HepG2 (cell line): ENCODE measurements around the gene INHBE.

Experiments used
- HMG20B ChIP-seq: conservative IDR thresholded peaks from 2 replicates; pipeline ENCODE4 v1.6.1; 2016; ENCODE audit warnings: missing genetic modification reagents, missing compliant biosample characterization
- NCOA2 ChIP-seq: sonication (generic); formaldehyde crosslinking; IDR thresholded peaks from 2 replicates; pipeline ENCODE4 v1.8.0; 2022; ENCODE audit warnings: inconsistent platforms
- RXRA ChIP-seq: sonication (generic); formaldehyde crosslinking; IDR thresholded peaks from 2 replicates; pipeline ENCODE4 v1.5.1; 2020; ENCODE audit warnings: missing genetic modification reagents
- TEAD2 ChIP-seq: sonication (generic); formaldehyde crosslinking; IDR thresholded peaks from 2 replicates; pipeline ENCODE4 v1.9.0; 2021; ENCODE audit warnings: missing genetic modification reagents
- ZBTB8A ChIP-seq: sonication (generic); formaldehyde crosslinking; IDR thresholded peaks from 2 replicates; pipeline ENCODE4 v1.4.0; 2020; ENCODE audit warnings: mild to moderate bottlenecking, low read depth, missing genetic modification reagents, borderline replicate concordance
- ZNF251 ChIP-seq: sonication (generic); formaldehyde crosslinking; IDR thresholded peaks from 2 replicates; pipeline ENCODE4 v1.9.0; 2021; ENCODE audit warnings: mild to moderate bottlenecking, missing genetic modification reagents
- ZNF354B ChIP-seq: sonication (generic); formaldehyde crosslinking; IDR thresholded peaks from 2 replicates; pipeline ENCODE4 v1.8.0; 2022; ENCODE audit warnings: mild to moderate bottlenecking, missing genetic modification reagents
- TF ChIP-seq, protein P1 (sequence below): IDR thresholded peaks from 2 replicates; pipeline ENCODE4 v1.6.1; 2012; ENCODE audit warnings: low read length, improper control_type of control experiment
- TF ChIP-seq, protein P2 (sequence below): sonication (generic); formaldehyde crosslinking; IDR thresholded peaks from 2 replicates; pipeline ENCODE4 v1.4.0; 2020; ENCODE audit warnings: missing genetic modification reagents, borderline replicate concordance
- TF ChIP-seq, protein P3 (sequence below): sonication (generic); formaldehyde crosslinking; IDR thresholded peaks from 2 replicates; pipeline ENCODE4 v1.5.0; 2020; ENCODE audit warnings: mild to moderate bottlenecking, missing genetic modification reagents, moderate library complexity

DNA sequence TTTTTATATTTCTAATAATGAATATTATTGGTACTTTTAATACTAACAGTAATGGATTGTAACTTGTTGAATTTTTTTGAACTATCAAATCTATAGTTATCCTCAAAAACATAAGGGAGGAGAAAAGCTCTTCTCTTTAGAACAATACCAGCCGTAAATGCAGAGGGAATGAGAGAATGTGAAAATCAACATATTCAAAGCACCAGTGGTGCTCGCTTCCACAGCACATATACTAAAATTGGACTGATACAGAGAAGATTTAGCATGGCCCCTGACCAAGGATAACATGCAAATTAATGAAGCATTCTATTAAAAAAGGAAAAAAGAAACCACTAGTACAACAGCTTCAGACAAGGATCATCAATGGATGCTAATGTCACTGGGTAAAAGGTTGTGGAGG is 40.0 kb upstream of the INHBE start:
- TF ChIP-seq, protein P1, sequence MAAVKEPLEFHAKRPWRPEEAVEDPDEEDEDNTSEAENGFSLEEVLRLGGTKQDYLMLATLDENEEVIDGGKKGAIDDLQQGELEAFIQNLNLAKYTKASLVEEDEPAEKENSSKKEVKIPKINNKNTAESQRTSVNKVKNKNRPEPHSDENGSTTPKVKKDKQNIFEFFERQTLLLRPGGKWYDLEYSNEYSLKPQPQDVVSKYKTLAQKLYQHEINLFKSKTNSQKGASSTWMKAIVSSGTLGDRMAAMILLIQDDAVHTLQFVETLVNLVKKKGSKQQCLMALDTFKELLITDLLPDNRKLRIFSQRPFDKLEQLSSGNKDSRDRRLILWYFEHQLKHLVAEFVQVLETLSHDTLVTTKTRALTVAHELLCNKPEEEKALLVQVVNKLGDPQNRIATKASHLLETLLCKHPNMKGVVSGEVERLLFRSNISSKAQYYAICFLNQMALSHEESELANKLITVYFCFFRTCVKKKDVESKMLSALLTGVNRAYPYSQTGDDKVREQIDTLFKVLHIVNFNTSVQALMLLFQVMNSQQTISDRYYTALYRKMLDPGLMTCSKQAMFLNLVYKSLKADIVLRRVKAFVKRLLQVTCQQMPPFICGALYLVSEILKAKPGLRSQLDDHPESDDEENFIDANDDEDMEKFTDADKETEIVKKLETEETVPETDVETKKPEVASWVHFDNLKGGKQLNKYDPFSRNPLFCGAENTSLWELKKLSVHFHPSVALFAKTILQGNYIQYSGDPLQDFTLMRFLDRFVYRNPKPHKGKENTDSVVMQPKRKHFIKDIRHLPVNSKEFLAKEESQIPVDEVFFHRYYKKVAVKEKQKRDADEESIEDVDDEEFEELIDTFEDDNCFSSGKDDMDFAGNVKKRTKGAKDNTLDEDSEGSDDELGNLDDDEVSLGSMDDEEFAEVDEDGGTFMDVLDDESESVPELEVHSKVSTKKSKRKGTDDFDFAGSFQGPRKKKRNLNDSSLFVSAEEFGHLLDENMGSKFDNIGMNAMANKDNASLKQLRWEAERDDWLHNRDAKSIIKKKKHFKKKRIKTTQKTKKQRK: no peak
- TF ChIP-seq, protein P2, sequence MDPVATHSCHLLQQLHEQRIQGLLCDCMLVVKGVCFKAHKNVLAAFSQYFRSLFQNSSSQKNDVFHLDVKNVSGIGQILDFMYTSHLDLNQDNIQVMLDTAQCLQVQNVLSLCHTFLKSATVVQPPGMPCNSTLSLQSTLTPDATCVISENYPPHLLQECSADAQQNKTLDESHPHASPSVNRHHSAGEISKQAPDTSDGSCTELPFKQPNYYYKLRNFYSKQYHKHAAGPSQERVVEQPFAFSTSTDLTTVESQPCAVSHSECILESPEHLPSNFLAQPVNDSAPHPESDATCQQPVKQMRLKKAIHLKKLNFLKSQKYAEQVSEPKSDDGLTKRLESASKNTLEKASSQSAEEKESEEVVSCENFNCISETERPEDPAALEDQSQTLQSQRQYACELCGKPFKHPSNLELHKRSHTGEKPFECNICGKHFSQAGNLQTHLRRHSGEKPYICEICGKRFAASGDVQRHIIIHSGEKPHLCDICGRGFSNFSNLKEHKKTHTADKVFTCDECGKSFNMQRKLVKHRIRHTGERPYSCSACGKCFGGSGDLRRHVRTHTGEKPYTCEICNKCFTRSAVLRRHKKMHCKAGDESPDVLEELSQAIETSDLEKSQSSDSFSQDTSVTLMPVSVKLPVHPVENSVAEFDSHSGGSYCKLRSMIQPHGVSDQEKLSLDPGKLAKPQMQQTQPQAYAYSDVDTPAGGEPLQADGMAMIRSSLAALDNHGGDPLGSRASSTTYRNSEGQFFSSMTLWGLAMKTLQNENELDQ: no peak
- TF ChIP-seq RXRA (CRISPR knock-in tag) (no peak), TEAD2 (CRISPR knock-in tag) (no peak), NCOA2 (CRISPR knock-in tag) (no peak), ZNF354B (CRISPR knock-in tag) (no peak), HMG20B (CRISPR knock-in tag) (no peak), ZBTB8A (CRISPR knock-in tag) (no peak), ZNF251 (CRISPR knock-in tag) (no peak)
- TF ChIP-seq, protein P3, sequence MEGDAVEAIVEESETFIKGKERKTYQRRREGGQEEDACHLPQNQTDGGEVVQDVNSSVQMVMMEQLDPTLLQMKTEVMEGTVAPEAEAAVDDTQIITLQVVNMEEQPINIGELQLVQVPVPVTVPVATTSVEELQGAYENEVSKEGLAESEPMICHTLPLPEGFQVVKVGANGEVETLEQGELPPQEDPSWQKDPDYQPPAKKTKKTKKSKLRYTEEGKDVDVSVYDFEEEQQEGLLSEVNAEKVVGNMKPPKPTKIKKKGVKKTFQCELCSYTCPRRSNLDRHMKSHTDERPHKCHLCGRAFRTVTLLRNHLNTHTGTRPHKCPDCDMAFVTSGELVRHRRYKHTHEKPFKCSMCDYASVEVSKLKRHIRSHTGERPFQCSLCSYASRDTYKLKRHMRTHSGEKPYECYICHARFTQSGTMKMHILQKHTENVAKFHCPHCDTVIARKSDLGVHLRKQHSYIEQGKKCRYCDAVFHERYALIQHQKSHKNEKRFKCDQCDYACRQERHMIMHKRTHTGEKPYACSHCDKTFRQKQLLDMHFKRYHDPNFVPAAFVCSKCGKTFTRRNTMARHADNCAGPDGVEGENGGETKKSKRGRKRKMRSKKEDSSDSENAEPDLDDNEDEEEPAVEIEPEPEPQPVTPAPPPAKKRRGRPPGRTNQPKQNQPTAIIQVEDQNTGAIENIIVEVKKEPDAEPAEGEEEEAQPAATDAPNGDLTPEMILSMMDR (CRISPR knock-in tag): no peak
